ENCODE measurements around the gene NXF1.

GRCh38 chr11:62847767-62848314 lies 42.6 kb upstream of the NXF1 start:
- TF ChIP-seq CTCF (IDR thresholded peaks at IDR 0.05; ENCODE audit: low read depth, low read length, missing input control) (no peak), TAF1 (conservative IDR thresholded peaks at IDR 0.05) (no peak), FOXA1 (IDR thresholded peaks at IDR 0.05) (no peak), YY1 (IDR thresholded peaks at IDR 0.05) (no peak), HNF4G (IDR thresholded peaks at IDR 0.05) (no peak)
- TF ChIP-seq, protein P1, sequence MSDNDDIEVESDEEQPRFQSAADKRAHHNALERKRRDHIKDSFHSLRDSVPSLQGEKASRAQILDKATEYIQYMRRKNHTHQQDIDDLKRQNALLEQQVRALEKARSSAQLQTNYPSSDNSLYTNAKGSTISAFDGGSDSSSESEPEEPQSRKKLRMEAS (IDR thresholded peaks at IDR 0.05), result no peak
- TF ChIP-seq, protein P2, sequence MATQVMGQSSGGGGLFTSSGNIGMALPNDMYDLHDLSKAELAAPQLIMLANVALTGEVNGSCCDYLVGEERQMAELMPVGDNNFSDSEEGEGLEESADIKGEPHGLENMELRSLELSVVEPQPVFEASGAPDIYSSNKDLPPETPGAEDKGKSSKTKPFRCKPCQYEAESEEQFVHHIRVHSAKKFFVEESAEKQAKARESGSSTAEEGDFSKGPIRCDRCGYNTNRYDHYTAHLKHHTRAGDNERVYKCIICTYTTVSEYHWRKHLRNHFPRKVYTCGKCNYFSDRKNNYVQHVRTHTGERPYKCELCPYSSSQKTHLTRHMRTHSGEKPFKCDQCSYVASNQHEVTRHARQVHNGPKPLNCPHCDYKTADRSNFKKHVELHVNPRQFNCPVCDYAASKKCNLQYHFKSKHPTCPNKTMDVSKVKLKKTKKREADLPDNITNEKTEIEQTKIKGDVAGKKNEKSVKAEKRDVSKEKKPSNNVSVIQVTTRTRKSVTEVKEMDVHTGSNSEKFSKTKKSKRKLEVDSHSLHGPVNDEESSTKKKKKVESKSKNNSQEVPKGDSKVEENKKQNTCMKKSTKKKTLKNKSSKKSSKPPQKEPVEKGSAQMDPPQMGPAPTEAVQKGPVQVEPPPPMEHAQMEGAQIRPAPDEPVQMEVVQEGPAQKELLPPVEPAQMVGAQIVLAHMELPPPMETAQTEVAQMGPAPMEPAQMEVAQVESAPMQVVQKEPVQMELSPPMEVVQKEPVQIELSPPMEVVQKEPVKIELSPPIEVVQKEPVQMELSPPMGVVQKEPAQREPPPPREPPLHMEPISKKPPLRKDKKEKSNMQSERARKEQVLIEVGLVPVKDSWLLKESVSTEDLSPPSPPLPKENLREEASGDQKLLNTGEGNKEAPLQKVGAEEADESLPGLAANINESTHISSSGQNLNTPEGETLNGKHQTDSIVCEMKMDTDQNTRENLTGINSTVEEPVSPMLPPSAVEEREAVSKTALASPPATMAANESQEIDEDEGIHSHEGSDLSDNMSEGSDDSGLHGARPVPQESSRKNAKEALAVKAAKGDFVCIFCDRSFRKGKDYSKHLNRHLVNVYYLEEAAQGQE (IDR thresholded peaks at IDR 0.05), result no peak

All from liver (tissue), 3 donors.